NB4 (cell line): ENCODE data around the gene FMR1NB.

ENCODE experiments used
- DNase-seq: peaks from one replicate; pipeline ENCODE4 v3.0.0; 2010; ENCODE audit warnings: low read depth
- H3K4me3 ChIP-seq: one replicate; pipeline ENCODE4 v1.5.1; 2011; ENCODE audit warnings: mild to moderate bottlenecking, low read depth, low read length, moderate library complexity
- MYC ChIP-seq: IDR thresholded peaks from 2 replicates; pipeline ENCODE4 v1.6.1; 2011; ENCODE audit warnings: low read depth, low read length
- POLR2A ChIP-seq: IDR thresholded peaks from 2 replicates; pipeline ENCODE4 v1.6.1; 2011; ENCODE audit warnings: mild to moderate bottlenecking; ENCODE audit not compliant: insufficient read length; ENCODE audit errors: extremely low read depth
- TF ChIP-seq, protein P1 (sequence below): IDR thresholded peaks from 2 replicates; pipeline ENCODE4 v1.6.1; 2011; ENCODE audit warnings: low read depth, low read length
- TF ChIP-seq, protein P2 (sequence below): IDR thresholded peaks from one replicate; pipeline ENCODE4 v1.5.1; 2012; ENCODE audit warnings: low read depth, low read length

Gene FMR1NB, protein sequence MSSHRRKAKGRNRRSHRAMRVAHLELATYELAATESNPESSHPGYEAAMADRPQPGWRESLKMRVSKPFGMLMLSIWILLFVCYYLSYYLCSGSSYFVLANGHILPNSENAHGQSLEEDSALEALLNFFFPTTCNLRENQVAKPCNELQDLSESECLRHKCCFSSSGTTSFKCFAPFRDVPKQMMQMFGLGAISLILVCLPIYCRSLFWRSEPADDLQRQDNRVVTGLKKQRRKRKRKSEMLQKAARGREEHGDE

DNA sequence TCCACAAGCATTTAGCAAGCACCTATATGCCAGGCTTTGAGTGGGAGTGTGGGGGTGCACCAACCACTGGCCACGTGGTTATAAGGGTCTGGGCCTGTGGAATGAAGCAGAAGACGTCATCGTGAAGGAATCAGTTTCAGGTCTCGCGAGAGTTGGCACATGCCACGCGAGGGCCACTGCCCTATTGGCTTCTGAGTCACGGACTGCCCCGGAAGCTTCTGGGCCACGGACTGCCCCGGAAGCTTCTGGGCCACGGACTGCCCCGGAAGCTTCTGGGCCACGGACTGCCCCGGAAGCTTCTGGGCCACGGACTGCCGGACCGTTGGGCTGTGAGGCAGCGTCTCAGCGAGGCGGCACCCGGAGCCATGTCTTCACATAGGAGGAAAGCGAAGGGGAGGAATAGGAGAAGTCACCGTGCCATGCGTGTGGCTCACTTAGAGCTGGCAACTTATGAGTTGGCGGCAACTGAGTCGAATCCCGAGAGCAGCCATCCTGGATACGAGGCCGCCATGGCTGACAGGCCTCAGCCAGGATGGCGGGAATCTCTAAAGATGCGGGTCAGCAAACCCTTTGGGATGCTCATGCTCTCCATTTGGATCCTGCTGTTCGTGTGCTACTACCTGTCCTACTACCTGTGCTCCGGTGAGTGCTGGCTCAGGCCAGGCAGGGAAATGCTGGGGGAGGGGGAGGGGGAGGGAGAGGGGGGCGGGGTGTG lies at the start of gene FMR1NB:
Gene FMR1NB, plus strand, starts transcription at position 300 of the 715 bp plus-strand sequence. Its CDS starts 66 bp downstream, at position 366.
- no peak for DNase-seq
- no peak for TF ChIP-seq MYC
- TF ChIP-seq, protein P1, sequence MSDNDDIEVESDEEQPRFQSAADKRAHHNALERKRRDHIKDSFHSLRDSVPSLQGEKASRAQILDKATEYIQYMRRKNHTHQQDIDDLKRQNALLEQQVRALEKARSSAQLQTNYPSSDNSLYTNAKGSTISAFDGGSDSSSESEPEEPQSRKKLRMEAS = no peak
- TF ChIP-seq, protein P2, sequence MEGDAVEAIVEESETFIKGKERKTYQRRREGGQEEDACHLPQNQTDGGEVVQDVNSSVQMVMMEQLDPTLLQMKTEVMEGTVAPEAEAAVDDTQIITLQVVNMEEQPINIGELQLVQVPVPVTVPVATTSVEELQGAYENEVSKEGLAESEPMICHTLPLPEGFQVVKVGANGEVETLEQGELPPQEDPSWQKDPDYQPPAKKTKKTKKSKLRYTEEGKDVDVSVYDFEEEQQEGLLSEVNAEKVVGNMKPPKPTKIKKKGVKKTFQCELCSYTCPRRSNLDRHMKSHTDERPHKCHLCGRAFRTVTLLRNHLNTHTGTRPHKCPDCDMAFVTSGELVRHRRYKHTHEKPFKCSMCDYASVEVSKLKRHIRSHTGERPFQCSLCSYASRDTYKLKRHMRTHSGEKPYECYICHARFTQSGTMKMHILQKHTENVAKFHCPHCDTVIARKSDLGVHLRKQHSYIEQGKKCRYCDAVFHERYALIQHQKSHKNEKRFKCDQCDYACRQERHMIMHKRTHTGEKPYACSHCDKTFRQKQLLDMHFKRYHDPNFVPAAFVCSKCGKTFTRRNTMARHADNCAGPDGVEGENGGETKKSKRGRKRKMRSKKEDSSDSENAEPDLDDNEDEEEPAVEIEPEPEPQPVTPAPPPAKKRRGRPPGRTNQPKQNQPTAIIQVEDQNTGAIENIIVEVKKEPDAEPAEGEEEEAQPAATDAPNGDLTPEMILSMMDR = no peak
- TF ChIP-seq POLR2A = no peak
- H3K4me3 ChIP-seq = no peak within 1 kb of the TSS

DNA sequence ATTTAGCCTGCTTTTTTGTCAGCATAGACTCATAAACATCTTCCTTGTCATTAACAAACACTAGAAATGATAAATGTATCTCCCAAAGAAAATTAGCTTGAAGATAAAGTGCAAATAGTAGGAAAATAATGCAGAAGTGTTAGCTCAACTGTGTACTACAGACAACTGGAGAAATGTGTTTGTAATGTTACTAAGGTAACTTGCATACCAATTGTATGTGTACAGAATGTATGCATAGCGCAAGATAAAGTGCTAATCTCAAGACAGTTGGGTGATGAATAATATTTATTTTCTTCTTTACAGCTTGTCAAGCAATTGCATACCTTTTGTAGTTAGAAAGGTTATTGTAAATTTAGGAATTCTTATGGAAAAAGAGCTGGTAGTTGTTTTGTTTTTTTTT lies 47.3 kb upstream of the FMR1NB start:
- TF ChIP-seq POLR2A (no peak), MYC (no peak)
- TF ChIP-seq, protein P2 = no peak
- TF ChIP-seq, protein P1 = no peak
- no peak for DNase-seq
- no peak overlapping the region for H3K4me3 ChIP-seq

DNA sequence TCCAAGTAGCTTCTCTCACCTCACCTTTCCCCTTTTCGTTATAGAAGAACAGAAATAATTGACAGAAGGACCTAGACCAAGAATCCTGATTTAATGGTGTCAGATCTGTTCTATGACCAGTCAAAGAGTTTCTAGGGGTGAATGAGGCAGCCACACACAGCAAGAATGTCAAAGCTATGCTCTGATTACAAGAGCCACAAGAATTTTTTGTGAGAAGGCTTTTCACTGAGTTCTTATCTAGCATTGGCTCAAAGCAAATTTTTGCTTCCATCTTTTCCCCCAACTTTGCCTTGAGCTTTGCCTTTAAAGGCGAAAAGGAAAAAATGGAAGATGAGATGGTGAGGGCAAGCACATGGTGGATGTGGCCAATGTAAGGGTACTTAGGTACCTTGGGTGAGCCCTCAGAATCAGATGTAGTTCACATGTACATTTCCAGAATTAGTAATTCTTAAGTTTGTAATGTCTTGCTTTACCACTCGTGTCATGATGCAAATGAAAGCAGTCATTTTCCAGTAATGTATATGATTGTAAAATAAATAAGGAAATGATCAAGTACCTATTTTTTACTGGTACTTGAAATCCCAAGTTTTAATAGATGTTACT lies 45.9 kb upstream of the FMR1NB start:
- TF ChIP-seq, protein P1 = no peak
- no peak for TF ChIP-seq POLR2A
- TF ChIP-seq MYC = no peak
- TF ChIP-seq, protein P2 = no peak
- no peak overlapping the region for H3K4me3 ChIP-seq
- DNase-seq = no peak

DNA sequence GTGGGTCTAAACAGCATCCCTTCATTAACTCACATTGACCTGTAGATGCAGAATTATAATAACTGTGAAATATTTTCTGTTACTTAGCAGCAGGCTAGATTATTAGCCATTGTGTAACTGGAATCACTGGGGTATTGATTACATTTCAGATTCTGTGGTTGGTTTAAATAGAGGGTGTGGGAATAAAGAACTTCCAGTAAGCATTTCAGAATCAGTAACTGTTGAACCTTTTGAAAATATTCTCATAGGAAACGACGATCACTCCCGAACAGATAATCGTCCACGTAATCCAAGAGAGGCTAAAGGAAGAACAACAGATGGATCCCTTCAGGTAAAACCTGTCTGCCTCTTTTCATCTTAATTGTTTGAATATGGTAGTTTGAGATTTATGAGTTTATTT lies 35.9 kb upstream of the FMR1NB start:
- no peak for DNase-seq
- no peak overlapping the region for H3K4me3 ChIP-seq
- TF ChIP-seq MYC = no peak
- TF ChIP-seq, protein P1 = no peak
- TF ChIP-seq, protein P2 = no peak
- TF ChIP-seq POLR2A = no peak

DNA sequence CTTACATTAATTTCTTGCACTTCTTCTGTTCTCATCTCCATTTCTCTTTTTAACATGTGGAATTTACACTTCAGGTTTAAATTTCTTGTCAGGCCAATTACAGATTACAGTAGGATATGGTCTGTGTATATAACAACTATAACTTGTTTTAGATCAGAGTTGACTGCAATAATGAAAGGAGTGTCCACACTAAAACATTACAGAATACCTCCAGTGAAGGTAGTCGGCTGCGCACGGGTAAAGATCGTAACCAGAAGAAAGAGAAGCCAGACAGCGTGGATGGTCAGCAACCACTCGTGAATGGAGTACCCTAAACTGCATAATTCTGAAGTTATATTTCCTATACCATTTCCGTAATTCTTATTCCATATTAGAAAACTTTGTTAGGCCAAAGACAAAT lies 32.6 kb upstream of the FMR1NB start:
- no peak for DNase-seq
- no peak overlapping the region for H3K4me3 ChIP-seq
- TF ChIP-seq, protein P1 = no peak
- TF ChIP-seq, protein P2 = no peak
- TF ChIP-seq MYC = no peak
- no peak for TF ChIP-seq POLR2A
